ENCODE data around the gene SLC25A51. TPM values are rescaled to one million over a fixed set of nuclear protein-coding genes. Genes with fewer than 3 reads are reported as not detected.

The SLC25A51 gene
- total RNA-seq, 1 donor from 2014 or later: 63.7 TPM

- H3K4me3 ChIP-seq (ENCODE audit: low read depth, low read length): no peak overlapping the region
- TF ChIP-seq CTCF (IDR thresholded peaks at IDR 0.05; ENCODE audit: insufficient read depth, low read length, severe bottlenecking): no peak
- no peak for FAIRE-seq
Measured at GRCh38 chr9:37908283-37908682, 4.4 kb upstream of the SLC25A51 start.

GRCh38 chr9:37906312-37907239 lies 2.6 kb upstream of the SLC25A51 start:
- TF ChIP-seq CTCF (IDR thresholded peaks at IDR 0.05; ENCODE audit: insufficient read depth, low read length, severe bottlenecking): no peak
- Histone ChIP-seq H3K36me3 (ENCODE audit: control insufficient read depth, insufficient read depth, low read length) (no peaks in the 10 kb centered on the region), H3K4me3 (ENCODE audit: low read depth, low read length) (no peak overlapping the region), H3K27me3 (ENCODE audit: control insufficient read depth, insufficient read depth, low read length) (no peaks in the 10 kb centered on the region)
- DNase-seq (ENCODE audit: low read depth): no peak
- FAIRE-seq: no peak

More at GRCh38 chr9:37908283-37908682, 4.4 kb upstream of the SLC25A51 start:
- no peak for DNase-seq (ENCODE audit: low read depth)
- H3K27me3 ChIP-seq (ENCODE audit: control insufficient read depth, insufficient read depth, low read length): no peaks in the 10 kb centered on the region
- H3K36me3 ChIP-seq (ENCODE audit: control insufficient read depth, insufficient read depth, low read length): no peaks in the 10 kb centered on the region

- no peaks in the 10 kb centered on the region for H3K36me3 ChIP-seq (ENCODE audit: control insufficient read depth, insufficient read depth, low read length)
- no peak for TF ChIP-seq CTCF (IDR thresholded peaks at IDR 0.05; ENCODE audit: insufficient read depth, low read length, severe bottlenecking)
- DNase-seq (ENCODE audit: low read depth) (no peak), FAIRE-seq (no peak)
- H3K4me3 ChIP-seq (ENCODE audit: low read depth, low read length): no peak overlapping the region
- no peaks in the 10 kb centered on the region for H3K27me3 ChIP-seq (ENCODE audit: control insufficient read depth, insufficient read depth, low read length)
Measured at GRCh38 chr9:37905776-37906175, 1.8 kb upstream of the SLC25A51 start.

GRCh38 chr9:37905131-37905505 lies 1.2 kb upstream of the SLC25A51 start:
- Histone ChIP-seq H3K4me3 (ENCODE audit: low read depth, low read length) (peak overlapping the region; percentile 82), H3K36me3 (ENCODE audit: control insufficient read depth, insufficient read depth, low read length) (peaks cover 1% of the 10 kb centered on the region), H3K27me3 (ENCODE audit: control insufficient read depth, insufficient read depth, low read length) (no peaks in the 10 kb centered on the region)
- DNase-seq (ENCODE audit: low read depth) (no peak), FAIRE-seq (no peak)
- TF ChIP-seq CTCF (IDR thresholded peaks at IDR 0.05; ENCODE audit: insufficient read depth, low read length, severe bottlenecking): no peak

GRCh38 chr9:37904445-37905130 lies 661 bp upstream of the SLC25A51 start:
- peak; percentile 42 for DNase-seq (ENCODE audit: low read depth)

More at GRCh38 chr9:37904445-37905130, 661 bp upstream of the SLC25A51 start:
- Histone ChIP-seq H3K36me3 (ENCODE audit: control insufficient read depth, insufficient read depth, low read length) (peaks cover 1% of the 10 kb centered on the region), H3K4me3 (ENCODE audit: low read depth, low read length) (peak overlapping the region; percentile 82), H3K27me3 (ENCODE audit: control insufficient read depth, insufficient read depth, low read length) (no peaks in the 10 kb centered on the region)
- no peak for FAIRE-seq
- TF ChIP-seq CTCF (IDR thresholded peaks at IDR 0.05; ENCODE audit: insufficient read depth, low read length, severe bottlenecking): no peak

All from bronchial epithelial cell (primary cell).